GM12878 (cell line): ENCODE data around the gene BTG4. TPM values are rescaled to one million over a fixed set of nuclear protein-coding genes. Genes with fewer than 3 reads are reported as not detected.
A peak's percentile ranks its signal among the peaks of the same experiment; 100 is the strongest.

ENCODE experiments used
- ATAC-seq: fragments of 200-7000 bp; cut with Tn5 transposase; 3 replicates; pipeline ENCODE4 v1.9.1; 2020; ENCODE audit warnings: mild to moderate bottlenecking, moderate library complexity
- BruUV-seq: library from RNA; stranded (reverse); fragments of 400-500 nt; replicated peaks from 2 replicates; lab custom pipeline; 2021; lab: Mats Ljungman, UMichigan
- CTCF ChIA-PET: fragments of 300-600 bp; sonication (Branson Sonifier 250); formaldehyde crosslinking; extraction: SDS; loops from one replicate; lab custom pipeline; 2021; ENCODE audit warnings: inconsistent platforms; lab: Yijun Ruan, JAX
- POLR2A ChIA-PET: fragments of 350-600 bp; formaldehyde crosslinking; extraction: SDS; loops from one replicate; lab custom pipeline; 2021; ENCODE audit warnings: inconsistent platforms; lab: Charles Lee
- RAD21 ChIA-PET: fragments of 300-600 bp; sonication (Branson Sonifier 250); formaldehyde crosslinking; loops from one replicate; lab custom pipeline; 2023; ENCODE audit warnings: antibody characterized with exemption; ENCODE audit not compliant: unreplicated experiment; lab: Charles Lee
- SMC1A ChIA-PET: fragments of 300-600 bp; sonication (Branson Sonifier 250); formaldehyde crosslinking; loops from one replicate; lab custom pipeline; 2023; ENCODE audit not compliant: unreplicated experiment, uncharacterized antibody; lab: Charles Lee
- DNase-seq: peaks from one replicate; pipeline ENCODE4 v3.0.0-alpha.2; 2011; ENCODE audit warnings: low read depth, low spot score
- FAIRE-seq: peaks from 3 replicates; lab custom pipeline; 2011; peaks lifted over from hg19 to GRCh38; lab: Jason Lieb, UNC
- H2AFZ ChIP-seq: 2 replicates; pipeline ENCODE4 v1.6.0; 2011; ENCODE audit warnings: low read depth, low read length, control low read depth; ENCODE audit not compliant: control insufficient read depth
- H3K27ac ChIP-seq: 2 replicates; pipeline ENCODE4 v1.5.1; 2011; ENCODE audit warnings: control low read depth; ENCODE audit not compliant: control insufficient read depth, insufficient read depth
- H3K27me3 ChIP-seq, 2 experiments: replicated peaks in 1 of 2; 2 replicates each; pipeline versions ENCODE4 v1.6.0 to v1.6.1; 2011; ENCODE audit warnings: low read length in 1 of 2; ENCODE audit not compliant: control insufficient read depth in 2 of 2, insufficient read depth in 2 of 2
- H3K36me3 ChIP-seq, 2 experiments: 2 replicates each; pipeline ENCODE4 v1.5.1; 2011; ENCODE audit warnings: low read length in 1 of 2; ENCODE audit not compliant: control insufficient read depth in 2 of 2, insufficient read depth in 2 of 2
- H3K4me1 ChIP-seq: 2 replicates; pipeline ENCODE4 v1.6.1; 2011; ENCODE audit warnings: mild to moderate bottlenecking, low read length, moderate library complexity, mixed read lengths; ENCODE audit not compliant: control insufficient read depth, insufficient read depth
- H3K4me2 ChIP-seq: 2 replicates; pipeline ENCODE4 v1.6.0; 2011; ENCODE audit warnings: control low read depth; ENCODE audit not compliant: control insufficient read depth, insufficient read depth
- H3K4me3 ChIP-seq: fragments of 200-600 bp; sonication (generic); 2 replicates; pipeline ENCODE4 v1.5.1; 2016
- H3K79me2 ChIP-seq: 2 replicates; pipeline ENCODE4 v1.6.0; 2011; ENCODE audit warnings: low read length; ENCODE audit not compliant: control insufficient read depth, insufficient read depth
- H3K9ac ChIP-seq: 2 replicates; pipeline ENCODE4 v1.8.0; 2011; ENCODE audit warnings: low read length, control low read depth, mixed read lengths; ENCODE audit not compliant: control insufficient read depth, insufficient read depth
- H3K9me3 ChIP-seq: replicated peaks from 3 replicates; pipeline ENCODE4 v1.5.1; 2011; ENCODE audit warnings: mild to moderate bottlenecking, low read length; ENCODE audit not compliant: control insufficient read depth, insufficient read depth
- H4K20me1 ChIP-seq: 2 replicates; pipeline ENCODE4 v1.6.0; 2011; ENCODE audit not compliant: control insufficient read depth, insufficient read depth
- BRCA1 ChIP-seq: IDR thresholded peaks from 2 replicates; pipeline ENCODE4 v1.6.1; 2011; ENCODE audit warnings: low read depth, low read length, improper control_type of control experiment
- CBFB ChIP-seq: IDR thresholded peaks from 2 replicates; pipeline ENCODE4 v1.6.1; 2016; ENCODE audit warnings: antibody characterized with exemption, low read depth
- EGR1 ChIP-seq, 2 experiments: IDR thresholded peaks; 1 replicate in 1 of 2; 2 replicates in 1 of 2; pipeline ENCODE4 v1.6.1; 2011 to 2012; ENCODE audit warnings: low read depth in 2 of 2, low read length in 2 of 2, borderline replicate concordance in 1 of 2, mild to moderate bottlenecking in 1 of 2, moderate library complexity in 1 of 2
- JUNB ChIP-seq: IDR thresholded peaks from 2 replicates; pipeline ENCODE4 v1.6.1; 2016; ENCODE audit warnings: antibody characterized with exemption, mild to moderate bottlenecking
- MEF2A ChIP-seq: IDR thresholded peaks from 2 replicates; pipeline ENCODE4 v1.6.1; 2011; ENCODE audit warnings: low read depth, mild to moderate bottlenecking, low read length, moderate library complexity; ENCODE audit not compliant: insufficient read depth
- POLR2AphosphoS5 ChIP-seq: IDR thresholded peaks from 2 replicates; pipeline ENCODE4 v1.6.1; 2011; ENCODE audit warnings: mild to moderate bottlenecking, low read length, inconsistent platforms
- SUZ12 ChIP-seq: fragments of 200-600 bp; sonication (generic); IDR thresholded peaks from one replicate; pipeline ENCODE4 v1.6.1; 2018; ENCODE audit warnings: antibody characterized with exemption, mild to moderate bottlenecking; ENCODE audit not compliant: unreplicated experiment
- TCF12 ChIP-seq: IDR thresholded peaks from 2 replicates; pipeline ENCODE4 v1.6.1; 2011; ENCODE audit warnings: low read depth, mild to moderate bottlenecking, low read length
- TCF3 ChIP-seq: IDR thresholded peaks from 2 replicates; pipeline ENCODE4 v1.6.1; 2012; ENCODE audit warnings: low read depth, mild to moderate bottlenecking, low read length, borderline replicate concordance; ENCODE audit not compliant: insufficient read depth
- ZNF384 ChIP-seq: IDR thresholded peaks from 2 replicates; pipeline ENCODE4 v1.6.1; 2012; ENCODE audit warnings: low read depth, mild to moderate bottlenecking, low read length, improper control_type of control experiment, borderline replicate concordance
- WGBS: methylation state at CpG from one replicate; pipeline ENCODE4 v1.1.6; 2016; ENCODE audit warnings: low lambda C conversion rate; ENCODE audit not compliant: insufficient replicate concordance, insufficient coverage; ENCODE audit errors: missing lambda C conversion rate; 5-methylcytosine and 5-hydroxymethylcytosine counted together
- in situ Hi-C: fragments of 300-500 bp; cut with MboI; formaldehyde crosslinking; loops from 9 replicates; pipeline ENCODE4 v1.14.3; 2018; ENCODE audit warnings: mixed read lengths
- intact Hi-C: fragments of 100-400 bp; cut with micrococcal nuclease; formaldehyde crosslinking; loops from one replicate; pipeline ENCODE4 v1.14.2; 2022; ENCODE audit not compliant: unreplicated experiment
- polyA plus RNA-seq, 11 experiments: library from polyadenylated mRNA; depleted of rRNA in 4 of 11; unstranded in 6 of 11; stranded (reverse) in 5 of 11; fragments of >200 nt; fragmentation: Nextera tagmentation in 4 of 11; fragmentation: Illumina TruSeq in 1 of 11; extraction: Ambion mirVana in 4 of 11; extraction: Trizol in 1 of 11; gene quantifications; 1 replicate in 1 of 11; 2 replicates in 10 of 11; pipeline versions ENCODE4 v1.2.1 to v1.2.3, GENCODE V29; 2011 to 2016; ENCODE audit warnings: inconsistent platforms in 2 of 11, missing spikeins in 2 of 11, low read depth in 1 of 11
- total RNA-seq, 4 experiments: library from RNA; depleted of rRNA in 3 of 4; stranded (reverse); fragments of >200 nt in 3 of 4; fragmentation: Illumina TruSeq in 1 of 4; extraction: Trizol in 1 of 4; gene quantifications; 2 replicates each; pipeline versions ENCODE4 v1.2.1 to v1.2.3, GENCODE V29; 2013 to 2021

BTG4 gene
- total and polyA plus RNA-seq, 10 of the 15 experiments (the other 5 are each of a cell fraction or from before 2014, with no cell fraction given) = 0.14 TPM; not detected in 9

DNA sequence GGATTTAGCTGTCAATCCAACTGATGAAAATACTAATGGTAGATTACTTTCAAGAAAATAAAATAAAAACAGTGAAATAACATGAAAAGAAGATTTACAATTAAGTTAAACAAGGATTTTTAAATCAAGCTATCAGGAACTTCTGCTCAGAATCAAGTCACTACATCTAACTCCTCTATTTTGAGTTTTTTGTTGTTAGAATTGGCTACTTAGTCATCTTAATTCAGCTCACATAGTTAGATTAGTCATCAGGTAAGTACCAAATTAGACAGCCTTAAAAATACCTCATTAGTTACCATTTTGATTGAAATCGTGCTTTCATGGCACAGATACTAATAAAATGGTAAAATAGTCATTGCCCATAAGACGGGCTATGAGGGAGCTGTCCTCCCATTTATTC is 35.8 kb downstream of the BTG4 start:
- TF ChIP-seq EGR1 (IDR thresholded peaks at IDR 0.05; ENCODE audit: borderline replicate concordance in 1 of 2, low read depth in 2 of 2, low read length in 2 of 2) (no peak), JUNB (0 out of 2 replicates have a peak, but pooled peaks have one; percentile 15)
- ChIA-PET SMC1A (interaction anchor here (0.9 to 1.0 kb wide), 2 partner anchors 21 to 58 kb away, joined by 3 read pairs; no protein-coding TSS in a partner anchor), POLR2A (interaction anchor here (0.6 to 1.0 kb wide), 2 partner anchors 25 to 1335 kb away, joined by 3 read pairs; no protein-coding TSS in a partner anchor), CTCF (interaction anchor here (1.1 to 1.5 kb wide), 2 partner anchors 21 kb away, joined by 3 read pairs; no protein-coding TSS in a partner anchor), RAD21 (no interaction called here)
- 0% methylated on average over 2 of the region's 2 CpGs for WGBS
- Histone ChIP-seq H3K79me2 (no peaks in the 10 kb centered on the region), H2AFZ (no peak overlapping the region), H4K20me1 (no peaks in the 10 kb centered on the region), H3K4me2 (no peak overlapping the region), H3K36me3 (no peaks in the 10 kb centered on the region), H3K4me3 (no peak overlapping the region), H3K9ac (no peak overlapping the region), H3K4me1 (no peaks in the 10 kb centered on the region), H3K27ac (no peak overlapping the region), H3K27me3 (peaks cover 0 to 2% of the 10 kb centered on the region in 2 experiments; a peak in 2 of 4 replicates), H3K9me3 (no peaks in the 10 kb centered on the region; the same call in 2 of the 3 replicates)
- ATAC-seq = no peak
- intact Hi-C loops = no loop called here
- in situ Hi-C loops = no loop called here
- no peak for DNase-seq
- FAIRE-seq = no peak
- BruUV-seq = no TSS peak

DNA sequence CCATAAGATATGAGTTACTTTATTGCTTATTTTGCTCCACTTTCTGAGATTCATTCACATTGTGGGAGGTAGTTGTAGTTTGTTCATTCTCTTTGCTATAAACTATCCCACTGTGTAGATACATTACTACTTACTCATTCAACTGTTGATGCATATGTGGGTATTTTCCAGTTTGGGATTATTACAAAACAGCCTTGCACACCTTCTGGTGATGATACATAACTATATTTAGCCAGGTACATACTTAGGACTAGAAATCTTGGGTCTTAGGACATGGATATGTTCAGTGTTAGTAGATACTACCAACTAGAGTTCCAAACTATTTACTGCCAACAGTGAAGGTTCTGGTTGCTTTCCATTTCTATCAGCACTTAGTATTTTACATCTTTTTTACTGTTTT is 37.8 kb downstream of the BTG4 start:
- no peak for FAIRE-seq
- ATAC-seq = no peak
- H3K9ac ChIP-seq = no peak overlapping the region
- no peak overlapping the region for H3K4me2 ChIP-seq
- H3K4me3 ChIP-seq = no peak overlapping the region
- CTCF ChIA-PET = no interaction called here
- no peak for DNase-seq
- peaks cover 0 to 2% of the 10 kb centered on the region in 2 experiments; a peak in 2 of 4 replicates for H3K27me3 ChIP-seq
- TF ChIP-seq ZNF384 (no peak), POLR2AphosphoS5 (no peak), MEF2A (no peak), SUZ12 (no peak), TCF12 (no peak), BRCA1 (no peak), TCF3 (no peak), CBFB (no peak)
- SMC1A ChIA-PET = no interaction called here
- H3K27ac ChIP-seq = no peak overlapping the region
- in situ Hi-C loops = no loop called here
- H3K9me3 ChIP-seq = no peaks in the 10 kb centered on the region; the same call in 2 of the 3 replicates
- no peaks in the 10 kb centered on the region for H3K79me2 ChIP-seq
- BruUV-seq = no TSS peak
- no peaks in the 10 kb centered on the region for H3K4me1 ChIP-seq
- POLR2A ChIA-PET = no interaction called here
- no peak overlapping the region for H2AFZ ChIP-seq
- no peaks in the 10 kb centered on the region for H3K36me3 ChIP-seq
- intact Hi-C loops = no loop called here
- no peaks in the 10 kb centered on the region for H4K20me1 ChIP-seq
- RAD21 ChIA-PET = no interaction called here
